SK-N-SH (cell line): ENCODE results near the gene TMEM179B.

ENCODE experiments used
- CHD2 ChIP-seq: fragments of 150-350 bp; IDR thresholded peaks from 2 replicates; pipeline ENCODE4 v1.6.1; 2018; ENCODE audit warnings: low read length; ENCODE audit not compliant: partially characterized antibody
- POLR2AphosphoS5 ChIP-seq: IDR thresholded peaks from 2 replicates; pipeline ENCODE4 v1.6.1; 2012; ENCODE audit warnings: low read depth, low read length
- SMC3 ChIP-seq: IDR thresholded peaks from 2 replicates; pipeline ENCODE4 v1.6.1; 2012; ENCODE audit warnings: low read depth, low read length, improper control_type of control experiment
- TF ChIP-seq, protein P1 (sequence below): fragments of 200-600 bp; sonication (generic); IDR thresholded peaks from 2 replicates; pipeline ENCODE4 v1.6.1; 2017; ENCODE audit warnings: antibody characterized with exemption, mild to moderate bottlenecking, moderate library complexity
- TF ChIP-seq, protein P2 (sequence below): fragments of 150-350 bp; IDR thresholded peaks from 2 replicates; pipeline ENCODE4 v1.6.1; 2017; ENCODE audit warnings: antibody characterized with exemption, low read length, low read depth, borderline replicate concordance

GRCh38 chr11:62830904-62831519 lies 43.8 kb downstream of the TMEM179B start:
- no peak for TF ChIP-seq POLR2AphosphoS5
- TF ChIP-seq, protein P1, sequence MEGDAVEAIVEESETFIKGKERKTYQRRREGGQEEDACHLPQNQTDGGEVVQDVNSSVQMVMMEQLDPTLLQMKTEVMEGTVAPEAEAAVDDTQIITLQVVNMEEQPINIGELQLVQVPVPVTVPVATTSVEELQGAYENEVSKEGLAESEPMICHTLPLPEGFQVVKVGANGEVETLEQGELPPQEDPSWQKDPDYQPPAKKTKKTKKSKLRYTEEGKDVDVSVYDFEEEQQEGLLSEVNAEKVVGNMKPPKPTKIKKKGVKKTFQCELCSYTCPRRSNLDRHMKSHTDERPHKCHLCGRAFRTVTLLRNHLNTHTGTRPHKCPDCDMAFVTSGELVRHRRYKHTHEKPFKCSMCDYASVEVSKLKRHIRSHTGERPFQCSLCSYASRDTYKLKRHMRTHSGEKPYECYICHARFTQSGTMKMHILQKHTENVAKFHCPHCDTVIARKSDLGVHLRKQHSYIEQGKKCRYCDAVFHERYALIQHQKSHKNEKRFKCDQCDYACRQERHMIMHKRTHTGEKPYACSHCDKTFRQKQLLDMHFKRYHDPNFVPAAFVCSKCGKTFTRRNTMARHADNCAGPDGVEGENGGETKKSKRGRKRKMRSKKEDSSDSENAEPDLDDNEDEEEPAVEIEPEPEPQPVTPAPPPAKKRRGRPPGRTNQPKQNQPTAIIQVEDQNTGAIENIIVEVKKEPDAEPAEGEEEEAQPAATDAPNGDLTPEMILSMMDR: no peak
- TF ChIP-seq, protein P2, sequence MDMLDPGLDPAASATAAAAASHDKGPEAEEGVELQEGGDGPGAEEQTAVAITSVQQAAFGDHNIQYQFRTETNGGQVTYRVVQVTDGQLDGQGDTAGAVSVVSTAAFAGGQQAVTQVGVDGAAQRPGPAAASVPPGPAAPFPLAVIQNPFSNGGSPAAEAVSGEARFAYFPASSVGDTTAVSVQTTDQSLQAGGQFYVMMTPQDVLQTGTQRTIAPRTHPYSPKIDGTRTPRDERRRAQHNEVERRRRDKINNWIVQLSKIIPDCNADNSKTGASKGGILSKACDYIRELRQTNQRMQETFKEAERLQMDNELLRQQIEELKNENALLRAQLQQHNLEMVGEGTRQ: no peak
- no peak for TF ChIP-seq SMC3
- no peak for TF ChIP-seq CHD2
